Neutrophil (primary cell): ENCODE measurements around the gene TRPV3.

ENCODE experiments used
- H3K27ac ChIP-seq: fragments of 200-600 bp; sonication (generic); 2 replicates; pipeline ENCODE4 v1.5.1; 2016; ENCODE audit warnings: mild to moderate bottlenecking, moderate library complexity
- H3K27me3 ChIP-seq: fragments of 200-600 bp; sonication (generic); 2 replicates; pipeline ENCODE4 v1.6.0; 2016; ENCODE audit warnings: mild to moderate bottlenecking
- H3K36me3 ChIP-seq: fragments of 200-600 bp; sonication (generic); 2 replicates; pipeline ENCODE4 v1.5.1; 2017
- H3K4me1 ChIP-seq, 2 experiments: fragments of 200-600 bp in 1 of 2; sonication (generic) in 1 of 2; 1 replicate in 1 of 2; 2 replicates in 1 of 2; pipeline versions ENCODE4 v1.5.1 to v1.6.1; 2013 to 2016; ENCODE audit warnings: low read depth in 1 of 2, low read length in 1 of 2, mild to moderate bottlenecking in 1 of 2, moderate library complexity in 1 of 2; ENCODE audit not compliant: control insufficient read depth in 1 of 2, insufficient read depth in 1 of 2
- H3K4me3 ChIP-seq, 2 experiments: fragments of 200-600 bp in 1 of 2; sonication (generic) in 1 of 2; 1 replicate in 1 of 2; 2 replicates in 1 of 2; pipeline ENCODE4 v1.5.1; 2013 to 2016; ENCODE audit warnings: low read depth in 1 of 2, low read length in 1 of 2, mild to moderate bottlenecking in 1 of 2, moderate library complexity in 1 of 2
- H3K9me3 ChIP-seq: fragments of 200-600 bp; sonication (generic); 2 replicates; pipeline ENCODE4 v1.5.1; 2016
- TF ChIP-seq, protein P1 (sequence below): fragments of 200-600 bp; sonication (generic); IDR thresholded peaks from 2 replicates; pipeline ENCODE4 v1.5.1; 2016; ENCODE audit warnings: antibody characterized with exemption

TRPV3 gene

DNA sequence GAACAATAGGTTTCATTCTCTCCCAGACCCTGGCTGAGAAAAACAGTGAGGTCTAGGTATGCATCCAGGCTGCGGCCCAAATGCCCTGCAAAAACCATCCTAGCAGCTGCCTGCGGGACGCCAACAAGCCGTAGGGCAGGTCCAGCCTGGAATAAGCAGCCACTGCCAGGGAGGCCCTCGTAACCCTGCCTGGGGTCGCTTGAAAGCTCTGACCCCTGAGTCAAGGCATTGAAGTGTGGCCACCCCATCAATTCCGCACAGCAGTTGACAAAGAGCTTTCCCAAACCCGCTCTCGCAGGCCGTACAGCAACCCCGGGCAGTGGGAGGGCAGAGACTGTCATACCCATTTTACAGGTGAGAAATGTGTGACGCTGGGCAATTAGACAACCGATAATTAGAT is 40.5 kb upstream of the TRPV3 start:
- Histone ChIP-seq H3K27me3 (no peaks in the 10 kb centered on the region), H3K27ac (no peak overlapping the region), H3K9me3 (no peaks in the 10 kb centered on the region), H3K4me1 (no peaks in the 10 kb centered on the region), H3K36me3 (peaks cover 6% of the 10 kb centered on the region), H3K4me3 (no peak overlapping the region)
- TF ChIP-seq, protein P1, sequence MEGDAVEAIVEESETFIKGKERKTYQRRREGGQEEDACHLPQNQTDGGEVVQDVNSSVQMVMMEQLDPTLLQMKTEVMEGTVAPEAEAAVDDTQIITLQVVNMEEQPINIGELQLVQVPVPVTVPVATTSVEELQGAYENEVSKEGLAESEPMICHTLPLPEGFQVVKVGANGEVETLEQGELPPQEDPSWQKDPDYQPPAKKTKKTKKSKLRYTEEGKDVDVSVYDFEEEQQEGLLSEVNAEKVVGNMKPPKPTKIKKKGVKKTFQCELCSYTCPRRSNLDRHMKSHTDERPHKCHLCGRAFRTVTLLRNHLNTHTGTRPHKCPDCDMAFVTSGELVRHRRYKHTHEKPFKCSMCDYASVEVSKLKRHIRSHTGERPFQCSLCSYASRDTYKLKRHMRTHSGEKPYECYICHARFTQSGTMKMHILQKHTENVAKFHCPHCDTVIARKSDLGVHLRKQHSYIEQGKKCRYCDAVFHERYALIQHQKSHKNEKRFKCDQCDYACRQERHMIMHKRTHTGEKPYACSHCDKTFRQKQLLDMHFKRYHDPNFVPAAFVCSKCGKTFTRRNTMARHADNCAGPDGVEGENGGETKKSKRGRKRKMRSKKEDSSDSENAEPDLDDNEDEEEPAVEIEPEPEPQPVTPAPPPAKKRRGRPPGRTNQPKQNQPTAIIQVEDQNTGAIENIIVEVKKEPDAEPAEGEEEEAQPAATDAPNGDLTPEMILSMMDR: no peak

DNA sequence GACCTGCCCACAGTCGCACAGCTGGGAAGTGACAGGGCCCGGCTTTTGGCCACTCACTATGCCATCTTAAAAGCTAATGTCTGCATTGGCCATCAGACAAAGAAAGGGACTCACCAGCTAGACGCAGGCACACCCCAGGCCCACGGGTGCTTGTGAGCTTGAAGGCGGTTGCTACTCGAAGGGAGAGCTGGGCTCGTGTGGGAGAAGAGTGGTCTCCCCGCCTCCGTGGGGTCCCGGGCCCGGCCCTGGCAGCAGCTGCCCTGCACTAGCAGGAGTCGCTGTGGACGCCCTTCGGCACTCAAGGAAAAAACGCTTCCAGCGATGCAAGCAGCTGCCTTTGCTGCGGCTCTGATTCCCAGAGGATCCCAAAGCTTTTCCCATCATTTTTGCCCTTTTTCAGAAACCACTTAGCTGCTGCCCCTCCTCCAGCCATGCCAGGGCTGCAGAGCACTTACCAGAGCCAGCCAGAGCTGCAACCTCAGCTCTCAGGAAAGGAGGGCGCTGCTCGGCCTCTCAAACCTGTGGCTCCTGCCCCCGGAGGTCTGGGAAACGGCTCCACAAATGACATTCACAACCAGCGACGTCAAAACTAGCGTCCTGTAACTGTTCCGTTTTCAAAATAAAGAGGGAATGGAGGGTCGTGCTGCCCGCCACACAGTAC is 39.3 kb upstream of the TRPV3 start:
- no peak overlapping the region for H3K27ac ChIP-seq
- H3K27me3 ChIP-seq: no peaks in the 10 kb centered on the region
- H3K36me3 ChIP-seq: peaks cover 6% of the 10 kb centered on the region
- H3K4me1 ChIP-seq: no peaks in the 10 kb centered on the region
- no peak overlapping the region for H3K4me3 ChIP-seq
- TF ChIP-seq, protein P1: no peak
- no peaks in the 10 kb centered on the region for H3K9me3 ChIP-seq

DNA sequence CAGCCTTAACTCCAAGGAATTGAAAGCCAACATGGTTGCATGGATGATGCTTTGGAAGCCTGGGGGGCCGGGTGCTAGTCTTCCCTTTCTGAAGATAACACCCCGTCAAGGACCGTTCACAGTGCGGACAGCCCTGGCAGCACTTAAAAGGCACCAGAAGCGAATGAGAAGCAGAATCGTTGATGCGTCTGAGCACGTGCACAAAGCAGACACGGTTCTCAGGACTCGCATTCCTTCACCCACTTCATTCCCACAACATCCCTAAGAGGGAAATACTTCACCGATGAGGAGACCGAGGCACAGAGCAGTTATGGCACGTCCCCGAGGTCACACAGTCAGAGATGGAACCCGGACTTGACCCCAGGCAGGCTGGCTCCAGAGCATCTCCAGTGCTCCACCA is 37.4 kb upstream of the TRPV3 start:
- Histone ChIP-seq H3K4me3 (no peak overlapping the region), H3K27me3 (no peaks in the 10 kb centered on the region), H3K4me1 (no peaks in the 10 kb centered on the region), H3K36me3 (peaks cover 22% of the 10 kb centered on the region), H3K9me3 (no peaks in the 10 kb centered on the region), H3K27ac (no peak overlapping the region)
- TF ChIP-seq, protein P1: no peak

DNA sequence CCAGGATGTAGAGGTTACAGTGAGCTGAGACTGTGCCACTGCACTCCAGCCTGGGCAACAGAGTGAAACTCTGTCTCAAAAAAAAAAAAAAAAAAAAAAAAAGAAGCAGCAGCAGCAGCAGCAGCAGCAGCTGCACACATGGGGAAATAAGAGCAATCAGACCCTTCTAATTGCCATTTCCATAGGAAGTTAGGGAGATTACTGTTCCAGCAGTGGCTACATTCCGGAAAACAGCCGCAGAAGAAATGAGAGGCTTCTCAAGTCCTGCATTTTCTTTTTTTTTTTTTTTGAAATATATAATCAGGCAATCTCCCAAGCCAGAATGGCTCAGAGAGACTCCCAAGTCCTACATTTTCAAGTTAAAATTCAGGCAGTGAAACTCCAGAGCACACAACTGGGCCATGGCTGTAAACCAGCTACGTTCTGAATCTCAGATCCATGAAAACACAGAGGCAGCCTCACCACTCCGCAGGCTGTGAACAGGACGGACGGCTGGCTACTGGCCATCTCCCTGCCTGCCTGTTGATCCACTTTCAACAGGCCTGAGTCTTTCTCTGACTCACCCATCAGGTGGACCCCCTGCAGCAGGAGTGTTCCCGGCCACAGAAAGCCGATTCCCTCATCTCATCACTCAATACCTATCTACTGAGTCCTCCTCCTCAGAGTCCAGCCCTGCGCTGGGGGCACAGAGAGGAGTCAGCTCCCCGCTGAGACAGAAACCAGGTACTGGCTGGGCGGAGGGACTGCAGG is 36.6 kb upstream of the TRPV3 start:
- TF ChIP-seq, protein P1: no peak
- Histone ChIP-seq H3K9me3 (no peaks in the 10 kb centered on the region), H3K4me3 (no peak overlapping the region), H3K27ac (no peak overlapping the region), H3K27me3 (no peaks in the 10 kb centered on the region), H3K36me3 (peaks cover 29% of the 10 kb centered on the region), H3K4me1 (no peaks in the 10 kb centered on the region)

DNA sequence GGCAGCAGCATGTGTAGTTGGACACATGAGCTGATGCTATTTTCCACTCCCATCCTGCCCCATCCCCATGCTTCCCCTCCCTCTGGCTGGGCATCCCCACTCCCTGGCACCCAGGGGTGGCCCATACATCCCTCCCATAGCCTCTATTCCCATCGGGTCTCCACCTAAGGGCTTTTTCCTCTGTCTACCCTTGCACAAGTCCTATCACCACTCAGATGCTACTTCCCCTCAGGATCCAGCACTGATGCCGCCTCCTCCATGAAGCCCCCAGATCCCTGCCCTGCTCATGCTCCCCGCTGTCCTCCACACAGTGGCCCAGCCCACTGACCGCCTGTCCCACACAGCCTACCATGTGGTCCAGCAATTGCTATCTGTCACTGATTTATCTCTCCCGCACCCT is 35.8 kb upstream of the TRPV3 start:
- TF ChIP-seq, protein P1: no peak
- H3K4me3 ChIP-seq: no peak overlapping the region
- H3K27me3 ChIP-seq: no peaks in the 10 kb centered on the region
- no peaks in the 10 kb centered on the region for H3K9me3 ChIP-seq
- peaks cover 30% of the 10 kb centered on the region for H3K36me3 ChIP-seq
- H3K4me1 ChIP-seq: no peaks in the 10 kb centered on the region
- H3K27ac ChIP-seq: no peak overlapping the region
